Measurements from ENCODE around the gene AASS.

The AASS gene

GRCh38 chr7:122161628-122162027, 17.6 kb upstream of the AASS start:
- TF ChIP-seq CTCF (IDR thresholded peaks at IDR 0.05; ENCODE audit: insufficient read depth, low read depth, low read length, missing control alignments): no peak
- H3K4me3 ChIP-seq (ENCODE audit: low read length): no peak overlapping the region
- no peak for DNase-seq (ENCODE audit: low read depth)

GRCh38 chr7:122155566-122155965, 11.5 kb upstream of the AASS start:
- DNase-seq (ENCODE audit: low read depth): no peak
- H3K4me3 ChIP-seq (ENCODE audit: low read length): no peak overlapping the region
- TF ChIP-seq CTCF (IDR thresholded peaks at IDR 0.05; ENCODE audit: insufficient read depth, low read depth, low read length, missing control alignments): no peak

GRCh38 chr7:122148878-122149277, 4.8 kb upstream of the AASS start:
- TF ChIP-seq CTCF (IDR thresholded peaks at IDR 0.05; ENCODE audit: insufficient read depth, low read depth, low read length, missing control alignments): no peak
- H3K4me3 ChIP-seq (ENCODE audit: low read length): no peak overlapping the region
- DNase-seq (ENCODE audit: low read depth): no peak

GRCh38 chr7:122148081-122148480, 4.0 kb upstream of the AASS start:
- H3K4me3 ChIP-seq (ENCODE audit: low read length): no peak overlapping the region
- TF ChIP-seq CTCF (IDR thresholded peaks at IDR 0.05; ENCODE audit: insufficient read depth, low read depth, low read length, missing control alignments): no peak
- no peak for DNase-seq (ENCODE audit: low read depth)

GRCh38 chr7:122145937-122146645, 2.0 kb upstream of the AASS start:
- H3K4me3 ChIP-seq (ENCODE audit: low read length): no peak overlapping the region
- DNase-seq (ENCODE audit: low read depth): no peak
- TF ChIP-seq CTCF (IDR thresholded peaks at IDR 0.05; ENCODE audit: insufficient read depth, low read depth, low read length, missing control alignments): no peak

GRCh38 chr7:122143376-122143750, 686 bp downstream of the AASS start:
- H3K4me3 ChIP-seq (ENCODE audit: low read length): peak overlapping the region; percentile 76
- no peak for TF ChIP-seq CTCF (IDR thresholded peaks at IDR 0.05; ENCODE audit: insufficient read depth, low read depth, low read length, missing control alignments)
- DNase-seq (ENCODE audit: low read depth): peak; percentile 19

GRCh38 chr7:122140918-122141317, 3.1 kb downstream of the AASS start:
- no peak for TF ChIP-seq CTCF (IDR thresholded peaks at IDR 0.05; ENCODE audit: insufficient read depth, low read depth, low read length, missing control alignments)
- no peak overlapping the region for H3K4me3 ChIP-seq (ENCODE audit: low read length)
- DNase-seq (ENCODE audit: low read depth): no peak

Measured in epithelial cell of esophagus (primary cell).